Endodermal cell (in vitro differentiated cells): ENCODE data around the gene EIF5A. TPM values are rescaled to one million over a fixed set of nuclear protein-coding genes. Genes with fewer than 3 reads are reported as not detected.

Experiments
- DNase-seq: peaks from one replicate; pipeline ENCODE4 v3.0.0-alpha.2; 2017
- H3K27ac ChIP-seq: 2 replicates; pipeline ENCODE4 v1.5.1; 2013; ENCODE audit warnings: mild to moderate bottlenecking, low read depth, low read length, moderate library complexity
- H3K27me3 ChIP-seq: 2 replicates; pipeline ENCODE4 v1.6.1; 2013; ENCODE audit warnings: mild to moderate bottlenecking, low read length, moderate library complexity; ENCODE audit not compliant: insufficient read depth, control insufficient read depth, poor library complexity, severe bottlenecking
- H3K36me3 ChIP-seq: 2 replicates; pipeline ENCODE4 v1.7.0; 2013; ENCODE audit warnings: mild to moderate bottlenecking, low read length, moderate library complexity; ENCODE audit not compliant: control insufficient read depth, insufficient read depth
- H3K4me1 ChIP-seq: one replicate; pipeline ENCODE4 v1.7.0; 2013; ENCODE audit warnings: low read length; ENCODE audit not compliant: control insufficient read depth, insufficient read depth
- H3K4me3 ChIP-seq: 2 replicates; pipeline ENCODE4 v1.5.1; 2013; ENCODE audit warnings: mild to moderate bottlenecking, low read length, moderate library complexity
- H3K9ac ChIP-seq: 2 replicates; pipeline ENCODE4 v1.6.1; 2013; ENCODE audit warnings: mild to moderate bottlenecking, low read length, moderate library complexity; ENCODE audit not compliant: poor library complexity, severe bottlenecking; ENCODE audit errors: extremely low read depth
- H3K9me3 ChIP-seq: 2 replicates; pipeline ENCODE4 v1.6.1; 2013; ENCODE audit warnings: mild to moderate bottlenecking, low read length, moderate library complexity; ENCODE audit not compliant: control insufficient read depth
- H3K27ac Mint-ChIP-seq: 2 replicates; pipeline ENCODE4 v1.8.0; 2020; ENCODE audit warnings: mixed read lengths
- H3K27me3 Mint-ChIP-seq: 2 replicates; pipeline ENCODE4 v1.8.0; 2021; ENCODE audit warnings: mild to moderate bottlenecking, mixed read lengths; ENCODE audit not compliant: insufficient read depth
- H3K36me3 Mint-ChIP-seq: 2 replicates; pipeline ENCODE4 v1.8.0; 2020; ENCODE audit warnings: low read depth, mixed read lengths
- H3K4me1 Mint-ChIP-seq: 2 replicates; pipeline ENCODE4 v1.8.0; 2020; ENCODE audit warnings: mixed read lengths
- H3K4me3 Mint-ChIP-seq: 2 replicates; pipeline ENCODE4 v1.8.0; 2020; ENCODE audit warnings: mild to moderate bottlenecking, moderate library complexity, mixed read lengths
- H3K9me3 Mint-ChIP-seq: 2 replicates; pipeline ENCODE4 v1.8.0; 2020; ENCODE audit warnings: mild to moderate bottlenecking, mixed read lengths
- WGBS, 2 experiments: methylation state at CpG; one replicate each; pipeline versions ENCODE4 v1.1.5 to v1.1.7; 2013; ENCODE audit warnings: missing lambda C conversion rate in 2 of 2, mixed read lengths in 1 of 2; ENCODE audit not compliant: insufficient coverage in 1 of 2, insufficient read length in 1 of 2; 5-methylcytosine and 5-hydroxymethylcytosine counted together
- total RNA-seq, 2 donors: library from RNA; stranded (reverse); fragmentation: NEBNext Ultra II Directional in 1 of 2; extraction: Animal tissue kit (Norgen Biotek cat#: 25700) in 1 of 2; gene quantifications; 2 replicates in 1 of 2; 3 replicates in 1 of 2; pipeline ENCODE4 v1.2.1, GENCODE V29; 2021
- TF ChIP-seq, protein P1 (sequence below): fragments of 200-600 bp; sonication (generic); conservative IDR thresholded peaks from 2 replicates; pipeline ENCODE4 v1.5.0; 2021; ENCODE audit warnings: antibody characterized with exemption, mild to moderate bottlenecking

Gene EIF5A
- total RNA-seq, 2 donors from 2014 or later = 488 to 556 TPM

DNA sequence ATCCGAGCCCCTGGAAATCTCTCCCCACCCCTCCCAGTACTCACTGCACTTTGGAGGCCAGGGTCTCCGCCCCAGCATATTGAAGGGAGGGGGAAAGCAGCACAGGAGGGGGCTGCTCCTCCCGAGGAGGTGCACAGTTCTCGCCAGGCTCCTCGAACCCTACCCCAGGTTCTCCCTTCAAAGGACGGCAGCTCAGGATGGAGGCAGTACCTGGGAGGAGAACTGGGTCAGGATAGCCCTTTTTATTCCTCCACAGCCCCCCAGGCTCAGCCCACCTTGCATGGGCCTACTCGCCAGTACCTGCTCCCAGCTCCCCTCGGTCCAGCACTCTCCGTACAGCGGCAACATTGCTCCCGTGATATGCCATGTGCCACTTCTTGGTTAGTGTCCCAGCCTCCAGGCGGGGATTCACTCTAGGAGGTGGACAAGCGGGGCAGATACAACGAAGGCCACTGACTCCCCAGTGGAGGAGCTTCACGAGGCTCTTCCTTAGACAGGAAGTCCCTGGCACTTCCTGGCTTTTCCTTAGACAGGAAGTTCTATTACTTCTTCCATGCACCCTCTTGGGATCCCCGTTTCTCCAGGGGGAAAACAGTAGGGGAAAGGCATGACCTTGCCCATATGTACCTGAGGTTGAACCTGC is 9.9 kb downstream of the EIF5A start:
- H3K9me3 Mint-ChIP-seq = no peaks in the 10 kb centered on the region
- H3K4me3 ChIP-seq = no peak overlapping the region
- no peak overlapping the region for H3K9ac ChIP-seq
- H3K36me3 ChIP-seq = peaks cover 57% of the 10 kb centered on the region
- H3K4me3 Mint-ChIP-seq = no peak overlapping the region
- no peaks in the 10 kb centered on the region for H3K27me3 ChIP-seq
- no peaks in the 10 kb centered on the region for H3K27me3 Mint-ChIP-seq
- H3K27ac ChIP-seq = no peak overlapping the region
- peaks cover 7% of the 10 kb centered on the region for H3K4me1 Mint-ChIP-seq
- peaks cover 5% of the 10 kb centered on the region for H3K4me1 ChIP-seq
- H3K9me3 ChIP-seq = no peaks in the 10 kb centered on the region
- WGBS, 2 experiments = 94 to 95% methylated on average over 13 to 16 of the region's 16 CpGs
- DNase-seq = no peak
- TF ChIP-seq, protein P1, sequence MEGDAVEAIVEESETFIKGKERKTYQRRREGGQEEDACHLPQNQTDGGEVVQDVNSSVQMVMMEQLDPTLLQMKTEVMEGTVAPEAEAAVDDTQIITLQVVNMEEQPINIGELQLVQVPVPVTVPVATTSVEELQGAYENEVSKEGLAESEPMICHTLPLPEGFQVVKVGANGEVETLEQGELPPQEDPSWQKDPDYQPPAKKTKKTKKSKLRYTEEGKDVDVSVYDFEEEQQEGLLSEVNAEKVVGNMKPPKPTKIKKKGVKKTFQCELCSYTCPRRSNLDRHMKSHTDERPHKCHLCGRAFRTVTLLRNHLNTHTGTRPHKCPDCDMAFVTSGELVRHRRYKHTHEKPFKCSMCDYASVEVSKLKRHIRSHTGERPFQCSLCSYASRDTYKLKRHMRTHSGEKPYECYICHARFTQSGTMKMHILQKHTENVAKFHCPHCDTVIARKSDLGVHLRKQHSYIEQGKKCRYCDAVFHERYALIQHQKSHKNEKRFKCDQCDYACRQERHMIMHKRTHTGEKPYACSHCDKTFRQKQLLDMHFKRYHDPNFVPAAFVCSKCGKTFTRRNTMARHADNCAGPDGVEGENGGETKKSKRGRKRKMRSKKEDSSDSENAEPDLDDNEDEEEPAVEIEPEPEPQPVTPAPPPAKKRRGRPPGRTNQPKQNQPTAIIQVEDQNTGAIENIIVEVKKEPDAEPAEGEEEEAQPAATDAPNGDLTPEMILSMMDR = no peak
- H3K36me3 Mint-ChIP-seq = peaks cover 60% of the 10 kb centered on the region
- no peak overlapping the region for H3K27ac Mint-ChIP-seq

DNA sequence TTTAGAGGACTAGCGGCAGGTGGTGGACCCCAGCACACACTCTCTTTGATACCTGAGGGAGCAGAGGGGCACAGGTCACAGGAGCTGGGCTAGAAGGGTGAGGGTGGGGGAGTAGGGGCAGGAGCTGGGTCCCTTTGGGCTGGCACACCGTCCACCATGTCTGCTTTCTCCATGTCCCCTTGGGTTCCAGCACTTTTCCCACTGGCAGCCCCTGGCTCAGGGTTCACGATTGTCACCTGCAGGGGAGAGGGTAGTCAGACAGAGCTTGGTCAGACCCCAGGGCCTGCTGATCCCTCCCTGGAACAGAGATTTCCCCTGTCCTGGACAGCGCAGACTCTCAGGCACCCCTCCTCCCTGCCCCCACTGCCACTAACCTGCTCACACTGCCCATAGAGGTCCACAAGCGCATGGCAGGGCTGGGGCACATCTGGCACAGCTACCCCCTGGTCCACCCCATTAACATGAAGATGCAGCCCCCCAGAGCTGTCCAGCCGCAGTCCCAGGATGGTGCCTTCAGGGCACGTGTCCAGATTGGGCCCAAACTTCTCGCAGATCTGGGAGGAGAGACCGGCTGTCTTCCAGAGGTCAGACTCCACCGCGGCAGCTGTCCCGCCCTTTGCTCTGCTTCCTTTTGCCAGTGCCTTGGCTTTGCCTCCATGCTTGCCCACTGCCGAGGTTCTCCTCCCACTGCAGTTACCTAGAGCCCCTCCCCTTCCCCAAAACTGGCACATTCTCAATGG is 10.9 kb downstream of the EIF5A start:
- Mint-ChIP-seq H3K27me3 (no peaks in the 10 kb centered on the region), H3K36me3 (peaks cover 58% of the 10 kb centered on the region), H3K4me3 (no peak overlapping the region), H3K27ac (no peak overlapping the region), H3K4me1 (peaks cover 7% of the 10 kb centered on the region), H3K9me3 (no peaks in the 10 kb centered on the region)
- TF ChIP-seq, protein P1 = no peak
- Histone ChIP-seq H3K9ac (no peak overlapping the region), H3K36me3 (peaks cover 57% of the 10 kb centered on the region), H3K9me3 (no peaks in the 10 kb centered on the region), H3K27ac (no peak overlapping the region), H3K4me1 (peaks cover 5% of the 10 kb centered on the region), H3K4me3 (no peak overlapping the region), H3K27me3 (no peaks in the 10 kb centered on the region)
- DNase-seq = no peak
- 93 to 100% methylated on average over 4 to 13 of the region's 13 CpGs for WGBS, 2 experiments

DNA sequence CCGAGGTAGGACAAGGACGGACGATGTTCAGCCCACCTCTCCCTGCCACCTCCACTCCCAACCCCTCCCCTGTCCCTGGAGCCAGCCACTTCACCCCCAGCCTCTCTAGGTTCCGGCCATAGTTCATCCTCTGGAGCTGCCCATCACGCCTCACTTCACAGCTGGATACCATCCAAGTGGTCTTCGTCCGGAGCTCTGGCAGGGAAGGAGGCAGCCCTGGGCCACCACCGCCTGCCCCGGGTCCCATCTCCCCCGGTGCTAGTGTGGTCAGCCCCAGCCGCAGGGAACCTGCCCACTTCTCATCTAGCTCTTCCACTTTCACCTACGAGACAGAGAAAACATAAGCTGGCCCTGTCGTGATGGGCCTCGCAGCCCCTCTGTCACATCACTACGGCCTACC is 14.0 kb downstream of the EIF5A start:
- Mint-ChIP-seq H3K4me3 (no peak overlapping the region), H3K27me3 (no peaks in the 10 kb centered on the region), H3K36me3 (peaks cover 62% of the 10 kb centered on the region), H3K4me1 (no peaks in the 10 kb centered on the region), H3K9me3 (no peaks in the 10 kb centered on the region), H3K27ac (no peak overlapping the region)
- H3K27me3 ChIP-seq = no peaks in the 10 kb centered on the region
- H3K27ac ChIP-seq = no peak overlapping the region
- no peaks in the 10 kb centered on the region for H3K4me1 ChIP-seq
- H3K9ac ChIP-seq = no peak overlapping the region
- TF ChIP-seq, protein P1 = no peak
- no peaks in the 10 kb centered on the region for H3K9me3 ChIP-seq
- H3K4me3 ChIP-seq = no peak overlapping the region
- H3K36me3 ChIP-seq = peaks cover 68% of the 10 kb centered on the region
- 92 to 100% methylated on average over 5 to 15 of the region's 15 CpGs for WGBS, 2 experiments
- DNase-seq = no peak
